Esophagus squamous epithelium (tissue), 5 donors: ENCODE measurements around the gene POLR1E. TPM values are rescaled to one million over a fixed set of nuclear protein-coding genes. Genes with fewer than 3 reads are reported as not detected.
A peak's percentile ranks its signal among the peaks of the same experiment; 100 is the strongest.
"Not testable (repeated sequence)": the region's sequence is repeated elsewhere in the genome, so short reads cannot be mapped to it uniquely, and the experiment has no call there.

Experiments used
- DNase-seq: peaks from one replicate; lab custom pipeline; 2025; lab: John Stamatoyannopoulos, UW
- H3K27ac ChIP-seq, 4 donors: fragments of 200-600 bp; sonication (generic); one replicate each; pipeline ENCODE4 v1.5.1; 2016 to 2019; ENCODE audit warnings: mild to moderate bottlenecking in 1 of 4
- H3K27me3 ChIP-seq, 4 donors: fragments of 200-600 bp; sonication (generic); 1 replicate in 3 of 4; 2 replicates in 1 of 4; pipeline versions ENCODE4 v1.5.1 to v1.6.0; 2017 to 2021; ENCODE audit warnings: antibody characterized with exemption in 1 of 4
- H3K36me3 ChIP-seq, 3 donors: fragments of 200-600 bp; sonication (generic); one replicate each; pipeline ENCODE4 v1.5.1; 2016 to 2019
- H3K4me1 ChIP-seq, 3 donors: fragments of 200-600 bp; sonication (generic); one replicate each; pipeline ENCODE4 v1.5.1; 2017 to 2019
- H3K4me3 ChIP-seq, 4 donors: fragments of 200-600 bp; sonication (generic); 1 replicate in 3 of 4; 2 replicates in 1 of 4; pipeline ENCODE4 v1.5.1; 2016 to 2019; ENCODE audit warnings: mild to moderate bottlenecking in 2 of 4, moderate library complexity in 1 of 4
- H3K9me3 ChIP-seq, 3 donors: fragments of 200-600 bp; sonication (generic); one replicate each; pipeline ENCODE4 v1.5.1; 2016 to 2019
- CTCF ChIP-seq, 6 experiments: fragments of 450-650 bp in 4 of 6; fragments of 200-600 bp in 2 of 6; sonication (generic) in 2 of 6; IDR thresholded peaks; one replicate each; pipeline ENCODE4 v1.5.1; 2016 to 2019; ENCODE audit warnings: antibody characterized with exemption in 6 of 6, mild to moderate bottlenecking in 4 of 6, moderate library complexity in 4 of 6
- POLR2A ChIP-seq, 4 donors: fragments of 450-650 bp; IDR thresholded peaks; one replicate each; pipeline ENCODE4 v1.6.1; 2017; ENCODE audit warnings: antibody characterized with exemption in 4 of 4, mild to moderate bottlenecking in 4 of 4, moderate library complexity in 3 of 4
- WGBS, 2 donors: methylation state at CpG; one replicate each; pipeline ENCODE4 v1.1.5; 2018; 5-methylcytosine and 5-hydroxymethylcytosine counted together
- intact Hi-C: fragments of 100-400 bp; cut with DNase I; formaldehyde crosslinking; loops from one replicate; pipeline ENCODE4 v1.15.0; 2022
- total RNA-seq, 4 donors: library from RNA; depleted of rRNA; stranded (reverse); fragments of >200 nt; gene quantifications; one replicate each; pipeline ENCODE4 v1.1.0, GENCODE V29; 2016
- donor health status: DM: yes; HTN: yes; CAD: no.

POLR1E gene
- total RNA-seq, 4 donors from 2014 or later: 11.6 to 31.1 (median 15.2) TPM

- 76 to 84% methylated on average over 7 of the region's 7 CpGs for WGBS, 2 donors
- H3K36me3 ChIP-seq: peaks cover 0 to 47% (median 0%) of the 10 kb centered on the region in 3 donors
- H3K4me1 ChIP-seq: peaks cover 0 to under 1% (median 0%) of the 10 kb centered on the region in 3 donors
- H3K27ac ChIP-seq: no peak overlapping the region
- DNase-seq: no peak
- H3K4me3 ChIP-seq: no peak overlapping the region
- TF ChIP-seq POLR2A (IDR thresholded peaks at IDR 0.05) (no peak), CTCF (IDR thresholded peaks at IDR 0.05) (no peak)
- no peaks in the 10 kb centered on the region for H3K27me3 ChIP-seq
- no peaks in the 10 kb centered on the region for H3K9me3 ChIP-seq
- intact Hi-C loops: no loop called here
These were observed 23.8 kb downstream of the POLR1E start for GRCh38 chr9:37509536-37509935.

- H3K9me3 ChIP-seq, DNase-seq, H3K4me1 ChIP-seq, H3K27me3 ChIP-seq, H3K27ac ChIP-seq, H3K4me3 ChIP-seq, intact Hi-C loops: not testable (repeated sequence)
- H3K36me3 ChIP-seq: peaks cover 0 to 42% (median 0%) of the 10 kb centered on the region in 3 donors
- WGBS, 2 donors: 74 to 83% methylated on average over 5 of the region's 5 CpGs
These were observed 24.3 kb downstream of the POLR1E start for GRCh38 chr9:37510053-37510452.

- 76 to 97% methylated on average over 10 to 12 of the region's 15 CpGs for WGBS, 2 donors
- H3K9me3 ChIP-seq: no peaks in the 10 kb centered on the region
These were observed 25.6 kb downstream of the POLR1E start for GRCh38 chr9:37511016-37512010.

GRCh38 chr9:37512437-37512836 lies 26.7 kb downstream of the POLR1E start:
- intact Hi-C loops: no loop called here
- peaks cover 0 to 22% (median 7%) of the 10 kb centered on the region in 3 donors for H3K4me1 ChIP-seq
- peaks cover 0 to 20% (median 0%) of the 10 kb centered on the region in 3 donors for H3K36me3 ChIP-seq
- H3K27ac ChIP-seq: no peak overlapping the region
- no peak for TF ChIP-seq CTCF (IDR thresholded peaks at IDR 0.05)
- no peak for TF ChIP-seq POLR2A (IDR thresholded peaks at IDR 0.05)
- no peaks in the 10 kb centered on the region for H3K9me3 ChIP-seq
- no peak for DNase-seq
- no peaks in the 10 kb centered on the region for H3K27me3 ChIP-seq
- 6 to 65% methylated on average over 2 to 4 of the region's 12 CpGs for WGBS, 2 donors
- no peak overlapping the region for H3K4me3 ChIP-seq

More at GRCh38 chr9:37511016-37512010, 25.6 kb downstream of the POLR1E start:
- H3K27ac ChIP-seq: no peak overlapping the region
- H3K27me3 ChIP-seq: no peaks in the 10 kb centered on the region
- H3K36me3 ChIP-seq: peaks cover 0 to 31% (median 0%) of the 10 kb centered on the region in 3 donors
- H3K4me3 ChIP-seq: no peak overlapping the region
- peaks cover 0 to 18% (median 7%) of the 10 kb centered on the region in 3 donors for H3K4me1 ChIP-seq
- no peak for DNase-seq
- TF ChIP-seq POLR2A (IDR thresholded peaks at IDR 0.05) (no peak), CTCF (IDR thresholded peaks at IDR 0.05) (no peak)
- intact Hi-C loops: no loop called here

- peaks cover 0 to 22% (median 7%) of the 10 kb centered on the region in 3 donors for H3K4me1 ChIP-seq
- H3K27me3 ChIP-seq, H3K27ac ChIP-seq, H3K4me3 ChIP-seq, DNase-seq, intact Hi-C loops, H3K9me3 ChIP-seq: not testable (repeated sequence)
- peaks cover 0 to 22% (median 0%) of the 10 kb centered on the region in 3 donors for H3K36me3 ChIP-seq
- 89 to 93% methylated on average over 8 to 10 of the region's 10 CpGs for whole genome bisulfite sequencing, 2 donors
These were observed 28.7 kb downstream of the POLR1E start for GRCh38 chr9:37514415-37514814.

DNA sequence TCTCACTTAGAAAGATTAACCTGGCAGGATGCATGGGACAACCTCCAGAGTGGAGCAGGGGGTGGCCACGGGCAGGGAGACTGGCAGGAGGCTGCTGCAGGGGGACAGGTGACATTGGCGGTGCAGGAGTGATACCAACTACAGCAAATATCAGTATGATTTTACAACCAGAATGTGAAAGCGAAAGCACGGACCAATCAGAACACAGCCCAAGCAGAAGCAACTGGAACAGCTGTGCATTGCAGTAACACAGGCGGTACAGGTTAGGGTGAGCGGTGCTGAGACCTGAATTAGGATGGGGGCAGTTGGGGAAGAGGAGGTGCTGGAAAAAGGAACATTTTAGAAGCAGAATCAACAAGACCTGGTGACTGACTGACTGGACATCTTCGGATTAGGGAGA lies 29.3 kb downstream of the POLR1E start:
- no peak for DNase-seq

More for the DNA sequence above, 29.3 kb downstream of the POLR1E start:
- Histone ChIP-seq H3K4me3 (no peak overlapping the region), H3K36me3 (peaks cover 0 to 26% (median 0%) of the 10 kb centered on the region in 3 donors), H3K9me3 (no peaks in the 10 kb centered on the region), H3K4me1 (peaks cover 0 to 22% (median 7%) of the 10 kb centered on the region in 3 donors), H3K27ac (peak overlapping the region in 1 of 4 donors; percentile 53), H3K27me3 (no peaks in the 10 kb centered on the region)
- intact Hi-C loops: no loop called here
- 83 to 85% methylated on average over 7 of the region's 7 CpGs for WGBS, 2 donors
- TF ChIP-seq POLR2A (IDR thresholded peaks at IDR 0.05): no peak
- TF ChIP-seq CTCF (IDR thresholded peaks at IDR 0.05): no peak
